GM19438 (cell line): ENCODE data around the gene CCSER2.
A peak's percentile ranks its signal among the peaks of the same experiment; 100 is the strongest.
"Not testable (repeated sequence)": the region's sequence is repeated elsewhere in the genome, so short reads cannot be mapped to it uniquely, and the experiment has no call there.

Experiments
- ATAC-seq: cut with Tn5 transposase; IDR thresholded peaks from one replicate; pipeline ENCODE4 v1.9.1; 2021; ENCODE audit warnings: low read depth; ENCODE audit not compliant: unreplicated experiment

The CCSER2 gene

DNA sequence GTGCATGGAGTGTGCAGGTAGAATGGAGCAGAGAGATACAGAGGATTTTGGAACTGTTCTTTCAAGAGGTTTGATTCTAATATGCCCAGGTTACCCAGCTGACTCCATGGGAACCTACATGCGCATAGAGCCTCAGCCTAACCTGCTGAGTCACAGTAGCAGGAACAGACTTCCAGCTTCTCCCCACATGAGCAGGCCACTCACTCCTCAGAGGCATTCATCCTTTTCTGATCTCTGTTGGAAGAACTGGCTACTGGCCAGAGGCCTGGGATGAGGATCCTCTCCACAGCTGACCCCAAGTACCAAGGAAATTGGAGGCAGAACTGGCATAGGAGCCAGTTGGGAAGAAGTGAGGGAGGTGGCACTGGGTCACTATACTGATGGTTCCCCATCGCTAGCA, 17.9 kb upstream of the CCSER2 start:
- ATAC-seq: no peak

DNA sequence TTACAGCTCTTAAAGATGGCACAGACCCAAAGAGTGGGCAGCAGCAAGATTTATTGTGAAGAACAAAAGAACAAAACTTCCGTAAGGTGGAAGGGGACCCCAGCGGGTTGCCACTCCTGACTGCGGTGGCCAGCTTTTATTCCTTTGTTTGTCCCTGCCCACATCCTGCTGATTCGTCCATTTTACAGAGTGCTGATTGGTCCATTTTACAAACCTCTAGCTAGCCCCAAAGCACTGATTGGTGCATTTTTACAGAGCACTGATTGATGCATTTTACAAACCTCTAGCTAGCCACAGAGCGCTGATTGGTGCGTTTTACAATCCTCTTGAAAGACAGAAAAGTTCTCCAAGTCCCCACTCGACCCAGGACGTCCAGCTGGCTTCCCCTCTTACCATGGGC, 16.8 kb upstream of the CCSER2 start:
- no peak for ATAC-seq

DNA sequence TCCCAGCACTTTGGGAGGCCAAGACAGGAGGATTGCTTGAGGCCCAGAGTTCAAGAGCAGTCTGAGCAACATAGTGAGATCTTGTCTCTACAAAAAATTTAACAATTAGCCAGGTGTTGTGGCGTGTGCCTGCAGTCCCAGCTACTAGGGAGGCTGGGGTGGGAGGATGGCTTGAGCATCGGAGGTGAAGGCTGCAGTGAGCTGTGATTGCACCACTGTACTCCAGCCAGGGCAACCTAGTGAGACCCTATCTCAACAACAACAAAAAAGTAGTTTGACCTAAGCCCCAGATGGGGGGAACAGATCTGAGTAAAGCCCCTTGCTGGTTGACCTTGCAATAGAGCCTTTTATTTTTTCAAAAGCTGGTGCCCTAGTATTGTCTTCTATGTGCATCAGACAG, 15.6 kb upstream of the CCSER2 start:
- no peak for ATAC-seq

DNA sequence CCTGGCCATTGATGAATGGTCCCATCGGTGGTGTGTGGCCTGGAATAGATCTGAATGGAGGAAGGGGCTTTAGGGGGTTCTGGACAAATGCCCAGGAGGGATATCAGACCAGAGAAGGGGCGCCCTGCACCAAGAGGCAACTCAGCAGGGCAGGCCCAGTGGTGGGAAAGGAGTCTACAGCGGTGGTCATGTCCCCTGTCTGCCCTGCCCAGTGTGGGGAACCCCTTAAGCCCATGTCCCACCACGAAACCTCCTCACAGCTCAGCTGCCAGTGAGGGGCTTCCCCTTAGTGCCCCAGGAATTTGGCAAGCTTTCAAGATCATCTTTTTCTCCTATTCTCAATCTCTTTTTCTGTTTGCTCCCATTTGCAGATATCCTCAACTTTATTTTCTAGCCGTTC, 14.1 kb upstream of the CCSER2 start:
- ATAC-seq: no peak

DNA sequence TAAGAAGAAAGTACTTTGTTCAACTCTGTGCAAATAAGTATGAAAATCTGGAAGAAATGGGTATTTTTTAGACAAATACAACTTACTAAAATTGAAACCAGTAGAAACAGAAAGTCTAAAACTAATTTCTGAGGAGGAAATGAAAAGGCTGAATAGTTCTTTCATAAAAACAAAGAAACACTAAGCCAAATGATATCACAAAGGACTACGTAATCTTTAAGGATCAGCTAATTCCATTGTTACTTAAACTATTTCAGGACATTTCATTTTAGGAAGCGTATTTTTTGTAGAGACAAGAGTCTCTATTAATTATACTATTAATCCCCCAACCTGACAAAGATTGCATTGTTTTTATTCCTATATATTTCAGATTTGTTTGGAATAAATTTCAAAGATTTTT, 11.2 kb upstream of the CCSER2 start:
- no peak for ATAC-seq

DNA sequence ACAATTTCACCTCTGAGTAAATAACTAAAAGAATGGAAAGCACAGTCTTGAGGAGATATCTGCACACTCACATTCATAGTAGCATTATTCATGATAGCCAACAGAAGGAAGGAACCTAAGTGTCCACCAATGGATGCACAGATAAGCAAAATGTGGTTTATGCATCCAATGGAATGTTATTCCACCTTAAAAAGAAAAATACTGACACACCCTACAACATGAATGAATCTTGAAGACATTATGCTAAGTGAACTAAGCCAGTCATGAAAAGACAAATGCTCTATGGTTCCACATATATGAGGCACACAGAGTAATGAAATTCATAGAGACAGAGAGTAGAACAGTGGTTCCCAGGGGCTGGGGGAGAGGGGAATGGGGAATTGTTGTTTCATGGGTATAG, 6.5 kb upstream of the CCSER2 start:
- ATAC-seq: no peak

DNA sequence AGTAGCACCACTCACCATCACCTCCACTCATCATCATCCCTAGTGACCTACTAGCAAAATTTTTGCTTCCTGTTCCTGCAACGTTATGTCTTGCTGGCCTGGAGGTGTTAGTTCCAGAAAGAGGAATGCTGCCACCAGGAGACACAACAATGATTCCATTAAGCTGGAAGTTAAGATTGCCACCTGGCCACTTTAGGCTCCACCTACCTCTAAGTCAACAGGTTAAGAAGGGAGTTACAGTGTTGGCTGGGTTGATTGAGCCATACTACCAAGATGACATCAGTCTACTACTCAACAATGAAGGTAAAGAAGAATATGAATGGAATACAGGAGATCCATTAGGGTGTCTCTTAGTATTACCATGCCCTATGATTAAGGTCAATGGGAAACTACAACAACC, 4.8 kb upstream of the CCSER2 start:
- ATAC-seq: not testable (repeated sequence)

DNA sequence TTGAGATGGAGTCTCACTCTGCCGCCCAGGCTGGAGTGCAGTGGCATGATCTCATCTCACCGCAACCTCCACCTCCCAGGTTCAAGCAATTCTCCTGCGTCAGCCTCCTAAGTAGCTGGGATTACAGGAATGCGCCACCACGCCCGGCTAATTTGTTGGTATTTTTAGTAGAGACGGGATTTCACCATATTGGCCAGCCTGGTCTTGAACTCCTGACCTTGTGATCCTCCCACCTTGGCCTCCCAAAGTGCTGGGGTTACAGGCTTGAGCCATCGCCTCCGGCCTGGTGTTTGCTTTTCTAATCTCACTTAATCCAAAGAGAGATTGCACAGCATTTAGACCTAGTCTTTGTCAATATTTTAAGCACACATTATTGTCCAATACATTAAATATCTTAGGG, 1.4 kb upstream of the CCSER2 start:
- not testable (repeated sequence) for ATAC-seq

DNA sequence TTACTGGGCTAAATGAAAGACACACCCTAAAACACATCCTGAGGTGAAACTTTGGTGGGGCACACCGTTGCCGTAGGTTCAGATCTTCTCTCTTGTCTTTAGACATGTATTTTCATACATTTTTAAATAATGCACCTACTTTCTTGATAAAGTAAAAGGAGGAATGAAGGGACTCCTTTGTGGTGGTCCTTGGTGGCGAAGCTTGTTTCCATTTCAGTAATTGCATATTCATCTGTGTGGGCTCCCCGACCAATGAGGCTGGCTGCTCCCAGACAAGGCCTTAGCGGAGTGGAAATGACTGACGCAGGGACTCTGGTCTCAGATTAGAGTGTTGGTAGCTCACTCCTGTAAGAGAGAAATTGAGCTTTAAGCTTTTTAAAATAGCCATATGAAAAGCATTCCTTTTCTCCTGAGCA, 815 bp downstream of the CCSER2 start:
- ATAC-seq: no peak

DNA sequence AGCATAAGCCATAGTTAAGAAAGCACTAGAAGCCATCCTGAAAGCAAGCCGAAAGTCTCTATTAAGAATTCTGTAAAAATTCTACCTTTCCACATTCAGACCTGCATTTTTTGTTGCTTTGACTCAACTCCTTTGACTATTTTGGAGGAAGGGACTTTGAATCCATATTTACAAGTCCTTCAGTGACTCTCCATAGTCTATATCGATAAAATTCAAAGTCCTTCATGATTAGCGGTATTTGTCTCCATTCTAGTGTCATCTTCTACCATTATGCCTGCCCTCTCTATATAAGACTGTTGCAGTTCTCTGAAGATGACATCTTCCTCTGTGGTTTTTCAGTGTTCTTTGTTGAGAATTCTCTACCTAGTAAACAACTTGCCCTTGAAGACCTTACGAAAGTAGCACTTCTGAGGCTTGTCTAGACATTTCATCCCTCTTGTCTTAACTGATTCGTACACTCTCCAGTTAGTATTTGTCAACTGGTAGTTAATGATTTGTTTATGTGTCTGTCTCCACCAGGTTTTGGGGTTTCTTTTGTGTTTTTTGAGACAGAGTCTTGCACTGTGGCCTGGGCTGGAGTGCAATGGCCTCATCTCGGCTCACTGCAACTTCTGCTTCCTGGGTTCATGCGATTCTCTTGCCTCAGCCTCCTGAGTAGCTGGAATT, 1.7 kb downstream of the CCSER2 start:
- peak; percentile 69 for ATAC-seq

DNA sequence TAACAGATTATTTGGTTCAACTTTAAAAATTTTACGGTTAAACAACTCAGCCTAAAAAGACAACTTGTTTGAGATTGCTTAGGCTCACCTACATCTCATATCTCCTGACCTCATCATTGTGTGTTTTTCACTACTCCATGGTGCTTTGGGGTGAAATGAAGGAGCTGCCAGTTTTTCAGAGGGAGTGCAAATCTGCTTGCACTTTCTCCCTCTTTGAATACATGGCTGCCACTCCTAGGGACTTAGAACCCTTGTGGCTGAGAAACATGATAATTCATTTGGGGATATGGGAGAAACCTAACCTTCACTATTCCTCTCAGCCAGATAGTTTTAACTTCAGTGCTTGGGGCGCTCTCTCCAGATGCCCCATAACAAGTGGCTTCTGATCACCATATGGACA, 2.7 kb downstream of the CCSER2 start:
- ATAC-seq: no peak

DNA sequence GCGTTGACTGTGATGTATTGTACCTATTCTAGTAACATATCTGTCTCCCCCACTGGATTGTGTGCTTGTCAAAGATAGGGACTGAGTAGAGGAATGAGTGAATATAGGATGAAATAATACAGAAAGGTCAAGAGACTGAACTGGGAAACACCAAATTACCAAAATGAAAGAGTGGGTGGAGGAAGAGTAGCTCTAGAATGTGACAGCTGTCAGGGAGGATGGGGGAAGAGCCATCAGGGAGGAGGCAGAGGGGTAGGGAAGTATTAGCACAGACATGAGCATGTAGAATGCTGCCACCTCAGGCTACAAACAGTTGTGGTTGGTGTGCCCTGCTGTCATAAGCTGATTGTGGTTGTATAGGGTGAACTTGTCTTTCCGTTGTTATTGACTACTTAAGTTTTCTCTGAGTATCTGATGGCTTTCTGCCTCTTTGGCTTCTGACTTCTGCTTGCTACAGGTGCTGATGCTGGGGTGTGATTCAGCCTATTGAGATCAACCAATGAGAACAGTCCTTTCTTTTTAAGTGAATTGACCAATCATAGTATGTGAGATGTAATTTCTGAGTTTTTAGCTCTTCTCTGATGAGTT, 5.6 kb downstream of the CCSER2 start:
- ATAC-seq: no peak

DNA sequence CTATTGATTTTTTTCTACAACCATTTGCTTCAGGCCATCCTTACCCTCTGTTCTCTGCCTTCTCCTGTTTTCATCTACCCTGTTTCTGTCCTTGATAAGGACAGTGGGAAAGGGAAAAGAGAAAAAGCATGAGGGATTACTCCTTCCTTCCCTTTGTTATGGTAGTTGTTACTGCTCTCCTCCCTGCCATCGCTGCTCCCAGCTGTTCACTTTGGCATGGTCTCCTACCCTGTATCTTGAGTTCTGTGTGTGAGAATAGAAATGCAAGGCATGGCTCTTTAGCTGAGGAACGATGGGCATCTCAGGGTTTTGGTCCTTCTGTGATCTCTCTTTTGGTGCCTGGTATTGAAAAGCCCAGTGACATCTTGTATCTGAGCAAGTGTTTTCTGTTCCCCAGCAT, 6.4 kb downstream of the CCSER2 start:
- no peak for ATAC-seq

DNA sequence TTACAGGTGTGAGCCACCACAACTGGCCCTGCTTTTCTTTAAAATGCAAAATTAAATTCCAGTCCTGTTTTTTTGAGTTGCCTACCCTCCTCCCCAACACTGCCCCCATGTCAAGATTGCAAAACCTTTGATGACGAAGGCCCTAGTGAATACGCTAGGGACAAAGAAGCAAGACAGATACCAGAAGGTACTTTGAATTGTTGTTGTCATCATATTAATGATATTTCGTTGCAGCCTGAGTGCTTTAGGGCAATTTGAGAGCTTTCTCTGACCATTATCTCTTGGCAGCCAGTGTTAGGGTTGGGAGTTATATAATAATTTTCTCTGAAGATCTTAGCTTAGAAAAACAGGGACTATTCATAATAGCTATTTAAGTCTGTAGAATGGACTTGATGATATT, 7.1 kb downstream of the CCSER2 start:
- ATAC-seq: no peak

DNA sequence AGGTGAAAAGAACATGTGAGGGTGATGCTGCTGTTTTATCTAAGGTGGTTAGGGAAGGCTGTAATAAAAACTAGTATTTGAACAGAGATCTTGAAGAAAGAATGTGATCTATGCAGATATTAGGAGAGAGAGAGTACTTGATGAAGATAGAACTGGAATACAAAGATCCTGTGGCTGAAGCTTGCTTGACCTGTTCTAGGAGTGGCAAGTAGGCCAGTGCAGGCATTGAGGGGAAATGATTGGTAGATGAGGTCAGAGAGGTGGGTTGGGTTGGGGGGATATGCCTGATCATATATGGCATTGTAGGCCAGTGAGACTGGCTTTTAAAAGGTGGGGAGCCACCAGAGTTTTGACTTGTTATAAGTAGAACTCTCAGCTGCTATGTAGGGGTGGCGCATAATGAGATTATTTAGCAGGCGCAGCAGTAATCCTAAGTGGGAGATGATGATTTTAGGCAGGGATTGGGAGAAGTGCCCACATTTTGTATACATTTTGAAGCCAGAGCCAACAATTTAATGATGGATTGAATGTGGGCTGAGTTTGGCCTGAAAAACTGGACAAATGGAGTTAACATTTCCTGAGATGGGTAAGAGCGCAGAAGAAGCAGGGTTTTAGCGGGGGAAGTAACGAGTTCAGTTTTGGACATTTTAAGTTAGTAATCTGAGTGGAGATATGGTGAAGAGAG, 8.2 kb downstream of the CCSER2 start:
- ATAC-seq: no peak

DNA sequence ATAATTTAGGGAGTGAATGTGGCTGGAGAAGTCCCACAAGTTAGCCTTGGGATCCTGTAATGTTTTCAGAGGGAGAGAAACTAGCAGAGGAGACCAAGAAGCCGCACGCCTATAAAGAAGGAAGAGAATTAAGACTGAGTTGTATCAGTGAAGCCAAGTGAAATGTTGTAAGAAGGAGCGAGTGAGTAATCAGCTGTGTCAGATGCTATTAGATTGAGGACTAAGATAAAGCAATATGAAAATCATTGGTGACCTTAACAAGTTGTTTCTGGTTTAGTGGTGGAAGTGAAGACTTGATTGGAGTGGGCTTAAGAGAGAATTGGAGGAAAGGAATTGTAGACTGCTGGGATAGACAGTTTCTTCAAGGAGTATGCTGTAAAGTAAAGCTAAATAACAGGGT, 8.8 kb downstream of the CCSER2 start:
- no peak for ATAC-seq

DNA sequence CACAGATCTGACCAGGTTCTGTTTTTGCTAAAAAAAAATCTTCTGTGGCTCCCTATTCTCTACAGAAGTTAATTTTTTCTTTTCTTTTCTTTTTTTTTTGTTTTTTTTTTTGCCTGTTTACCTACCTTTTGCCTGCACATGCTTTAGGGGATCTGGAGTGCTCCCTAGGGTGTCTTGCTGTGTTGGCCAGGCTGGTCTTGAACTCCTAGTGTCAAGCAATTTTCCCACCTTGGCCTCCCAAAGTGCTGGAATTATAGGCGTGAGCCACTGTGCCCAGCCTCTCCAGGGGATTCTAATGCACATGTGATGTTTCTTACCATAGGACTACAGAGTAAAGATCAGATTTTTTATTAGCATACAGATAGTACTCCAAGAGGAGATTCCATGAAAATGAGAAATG, 10.6 kb downstream of the CCSER2 start:
- no peak for ATAC-seq

DNA sequence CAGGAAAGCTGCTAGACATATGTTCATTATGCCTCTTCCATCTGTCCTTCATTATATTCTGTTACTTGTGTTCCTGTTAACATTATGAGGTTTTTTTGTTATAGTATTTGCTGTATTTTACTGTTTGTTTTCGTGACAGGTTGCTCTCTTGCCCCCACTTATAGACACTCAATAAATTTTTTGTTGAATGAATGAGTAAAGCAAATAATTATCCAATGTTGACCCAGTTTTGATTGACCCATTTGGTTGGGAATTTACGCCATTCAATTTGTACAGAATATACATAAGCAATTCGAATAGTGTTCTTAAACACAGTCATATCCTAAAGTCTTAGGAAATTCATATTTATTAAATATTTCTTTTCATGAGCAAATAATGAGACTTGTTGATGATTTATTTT, 11.8 kb downstream of the CCSER2 start:
- no peak for ATAC-seq

DNA sequence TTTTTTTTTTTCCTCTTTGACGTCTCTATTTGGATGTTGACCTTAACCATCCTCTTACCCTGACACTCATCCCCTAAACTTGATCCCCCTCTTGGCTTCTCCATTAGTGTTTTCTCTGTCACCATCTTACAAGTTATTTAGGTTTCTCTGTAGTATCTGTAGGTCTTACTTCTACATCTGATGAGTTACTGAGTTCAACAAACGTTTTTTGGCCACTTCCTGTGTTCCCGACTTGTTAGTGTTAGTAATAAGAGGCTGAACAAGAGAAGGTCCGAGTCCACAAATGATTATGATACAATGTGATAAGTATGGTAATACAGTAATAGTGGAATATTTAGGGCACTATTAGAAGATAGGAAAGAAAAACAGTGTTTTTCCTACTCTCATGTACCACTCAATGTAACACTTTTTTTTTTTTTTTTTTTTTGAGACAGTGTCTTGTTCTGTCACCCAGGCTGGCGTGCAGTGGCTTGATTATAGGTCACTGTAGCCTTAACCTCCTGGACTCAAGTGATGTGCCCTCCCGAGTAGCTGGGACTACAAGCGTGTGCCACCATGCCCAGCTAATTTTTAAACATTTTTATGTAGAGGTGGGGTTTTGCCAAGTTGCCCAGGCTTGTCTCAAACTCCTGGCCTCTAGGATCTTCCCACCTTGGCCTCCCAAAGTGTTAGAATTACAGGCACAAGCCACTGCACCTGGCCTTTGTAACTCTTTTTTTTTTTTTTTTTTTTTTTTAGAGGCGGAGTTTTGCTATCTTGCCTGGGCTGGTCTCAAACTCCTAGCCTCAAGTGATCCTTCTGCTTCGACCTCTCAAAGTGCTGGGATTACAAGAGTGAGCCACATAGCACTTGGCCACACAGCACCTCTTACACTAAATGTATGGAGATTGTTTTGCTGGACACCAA, 12.5 kb downstream of the CCSER2 start:
- no peak for ATAC-seq

DNA sequence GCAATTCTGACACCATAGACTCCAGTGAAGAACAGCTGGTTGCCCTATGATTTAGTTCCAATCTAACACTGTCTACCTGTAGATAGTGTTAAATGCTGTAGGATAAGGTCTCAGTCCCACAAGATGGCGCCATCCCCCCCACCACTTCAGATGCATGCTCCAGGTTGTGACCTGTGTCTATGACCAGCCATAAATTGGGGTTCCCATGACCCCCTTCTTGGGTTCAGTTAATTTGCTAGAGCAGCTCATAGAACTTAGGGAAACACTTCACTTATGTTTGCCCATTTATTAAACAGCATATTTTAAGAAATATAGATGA, 13.1 kb downstream of the CCSER2 start:
- no peak for ATAC-seq

DNA sequence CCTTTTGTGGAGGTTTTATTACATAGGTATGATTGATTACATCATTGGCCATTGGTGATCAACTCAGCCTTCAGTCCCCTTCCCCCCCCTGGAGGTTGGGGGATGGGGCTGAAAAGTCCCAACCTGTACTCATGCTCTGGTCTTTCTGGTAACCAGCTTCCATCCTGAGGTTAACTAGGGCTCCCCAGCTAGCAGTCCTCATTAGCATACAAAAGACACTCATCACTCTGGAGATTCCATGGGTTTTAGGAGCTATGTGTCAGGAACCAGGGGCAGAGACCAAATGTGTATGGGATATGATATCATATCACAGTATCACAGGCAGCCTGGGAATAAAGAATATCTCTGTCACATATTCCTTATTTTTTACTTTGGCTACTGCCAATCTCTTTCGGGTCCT, 13.6 kb downstream of the CCSER2 start:
- no peak for ATAC-seq
